Astrocyte (in vitro differentiated cells and primary cell): ENCODE results near the gene SEC31B. TPM values are rescaled to one million over a fixed set of nuclear protein-coding genes. Genes with fewer than 3 reads are reported as not detected.

Source experiments
- DNase-seq: peaks from one replicate; pipeline ENCODE4 v3.0.0-alpha.2; 2010; ENCODE audit warnings: low read depth
- FAIRE-seq: peaks from 2 replicates; lab custom pipeline; 2011; peaks lifted over from hg19 to GRCh38; lab: Jason Lieb, UNC
- H2AFZ ChIP-seq: 2 replicates; pipeline ENCODE4 v1.6.0; 2012; ENCODE audit warnings: low read depth, low read length, inconsistent platforms
- H3K27ac ChIP-seq: 2 replicates; pipeline ENCODE4 v1.5.1; 2011; ENCODE audit warnings: low read depth, low read length, inconsistent platforms
- H3K27me3 ChIP-seq: 2 replicates; pipeline ENCODE4 v1.6.0; 2011; ENCODE audit warnings: low read length, inconsistent platforms; ENCODE audit not compliant: insufficient read depth
- H3K36me3 ChIP-seq: 2 replicates; pipeline ENCODE4 v1.5.1; 2011; ENCODE audit warnings: low read length, inconsistent platforms; ENCODE audit not compliant: insufficient read depth
- H3K4me1 ChIP-seq: 2 replicates; pipeline ENCODE4 v1.5.1; 2011; ENCODE audit warnings: low read length, inconsistent platforms; ENCODE audit not compliant: insufficient read depth
- H3K4me2 ChIP-seq: 2 replicates; pipeline ENCODE4 v1.6.0; 2012; ENCODE audit warnings: low read length, inconsistent platforms
- H3K4me3 ChIP-seq: 2 replicates; pipeline ENCODE4 v1.5.1; 2011; ENCODE audit warnings: low read depth, mild to moderate bottlenecking, low read length, inconsistent platforms; ENCODE audit not compliant: insufficient read depth
- H3K79me2 ChIP-seq: 2 replicates; pipeline ENCODE4 v1.6.0; 2012; ENCODE audit warnings: mild to moderate bottlenecking, low read length, inconsistent platforms; ENCODE audit not compliant: insufficient read depth
- H3K9ac ChIP-seq: 2 replicates; pipeline ENCODE4 v1.6.0; 2012; ENCODE audit warnings: mild to moderate bottlenecking, low read length, inconsistent platforms
- H3K9me3 ChIP-seq: 2 replicates; pipeline ENCODE4 v1.5.1; 2012; ENCODE audit warnings: low read depth, mild to moderate bottlenecking, low read length, inconsistent platforms; ENCODE audit not compliant: insufficient read depth
- H4K20me1 ChIP-seq: 2 replicates; pipeline ENCODE4 v1.6.0; 2012; ENCODE audit warnings: low read length, inconsistent platforms; ENCODE audit not compliant: insufficient read depth
- H3K27ac Mint-ChIP-seq: one replicate; pipeline ENCODE4 v1.8.0; 2021; ENCODE audit warnings: mild to moderate bottlenecking, mixed read lengths; ENCODE audit not compliant: unreplicated experiment
- H3K27me3 Mint-ChIP-seq: one replicate; pipeline ENCODE4 v1.8.0; 2021; ENCODE audit warnings: low read depth, mixed read lengths; ENCODE audit not compliant: unreplicated experiment
- H3K36me3 Mint-ChIP-seq: one replicate; pipeline ENCODE4 v1.8.0; 2021; ENCODE audit warnings: low read depth, mixed read lengths; ENCODE audit not compliant: unreplicated experiment
- H3K4me1 Mint-ChIP-seq: one replicate; pipeline ENCODE4 v1.8.0; 2021; ENCODE audit warnings: low read depth, mixed read lengths; ENCODE audit not compliant: unreplicated experiment
- H3K4me3 Mint-ChIP-seq: one replicate; pipeline ENCODE4 v1.8.0; 2021; ENCODE audit warnings: mild to moderate bottlenecking, moderate library complexity, mixed read lengths; ENCODE audit not compliant: unreplicated experiment
- H3K9me3 Mint-ChIP-seq: one replicate; pipeline ENCODE4 v1.8.0; 2021; ENCODE audit warnings: mild to moderate bottlenecking, mixed read lengths; ENCODE audit not compliant: unreplicated experiment
- CTCF ChIP-seq: IDR thresholded peaks from 2 replicates; pipeline ENCODE4 v1.5.1; 2011; ENCODE audit warnings: low read depth, mild to moderate bottlenecking, inconsistent platforms, low read length, moderate library complexity; ENCODE audit not compliant: insufficient read depth
- EZH2 ChIP-seq: IDR thresholded peaks from 2 replicates; pipeline ENCODE4 v1.6.1; 2012; ENCODE audit warnings: mild to moderate bottlenecking, low read length, inconsistent platforms; ENCODE audit not compliant: insufficient read depth
- total RNA-seq: library from RNA; stranded (reverse); gene quantifications from 2 replicates; pipeline ENCODE4 v1.2.1, GENCODE V29; 2021

SEC31B gene
- total RNA-seq, 1 donor from 2014 or later, result 7.8 TPM

- Mint-ChIP-seq H3K27me3 (peaks cover 34% of the 10 kb centered on the region), H3K4me1 (peaks cover 2% of the 10 kb centered on the region), H3K36me3 (peaks cover 3% of the 10 kb centered on the region), H3K27ac (no peak overlapping the region), H3K9me3 (peaks cover 2% of the 10 kb centered on the region), H3K4me3 (no peak overlapping the region)
- H4K20me1 ChIP-seq, result peaks cover 11% of the 10 kb centered on the region
- H3K9ac ChIP-seq, result no peak overlapping the region
- peak overlapping the region; percentile 30 for H3K4me2 ChIP-seq
- H3K4me3 ChIP-seq, result no peak overlapping the region
- H3K4me1 ChIP-seq, result peaks cover 12% of the 10 kb centered on the region
- H3K9me3 ChIP-seq, result peaks cover 4% of the 10 kb centered on the region
- H3K36me3 ChIP-seq, result peaks cover 6% of the 10 kb centered on the region
- DNase-seq, result peak; percentile 23
- no peak overlapping the region for H2AFZ ChIP-seq
- H3K79me2 ChIP-seq, result no peaks in the 10 kb centered on the region
- H3K27me3 ChIP-seq, result peaks cover 36% of the 10 kb centered on the region
- no peak for FAIRE-seq
- H3K27ac ChIP-seq, result no peak overlapping the region
- TF ChIP-seq CTCF, result peak; percentile 55
- peak; percentile 68 for TF ChIP-seq EZH2
These were observed 42.5 kb upstream of the SEC31B start for GRCh38 chr10:100562008-100562672.

GRCh38 chr10:100561005-100561404, 41.3 kb upstream of the SEC31B start:
- no peak overlapping the region for H3K4me2 ChIP-seq
- peaks cover 11% of the 10 kb centered on the region for H4K20me1 ChIP-seq
- no peak overlapping the region for H2AFZ ChIP-seq
- no peak overlapping the region for H3K9ac ChIP-seq
- no peak overlapping the region for H3K27ac ChIP-seq
- H3K36me3 ChIP-seq, result peaks cover 6% of the 10 kb centered on the region
- TF ChIP-seq CTCF (no peak), EZH2 (no peak)
- Mint-ChIP-seq H3K27ac (no peak overlapping the region), H3K9me3 (peaks cover 2% of the 10 kb centered on the region), H3K4me3 (no peak overlapping the region), H3K4me1 (peaks cover 2% of the 10 kb centered on the region), H3K27me3 (peaks cover 34% of the 10 kb centered on the region), H3K36me3 (peaks cover 10% of the 10 kb centered on the region)
- no peak overlapping the region for H3K4me3 ChIP-seq
- peaks cover 12% of the 10 kb centered on the region for H3K4me1 ChIP-seq
- peaks cover 4% of the 10 kb centered on the region for H3K9me3 ChIP-seq
- H3K27me3 ChIP-seq, result peaks cover 29% of the 10 kb centered on the region
- FAIRE-seq, result no peak
- DNase-seq, result no peak
- H3K79me2 ChIP-seq, result no peaks in the 10 kb centered on the region

- DNase-seq (no peak), FAIRE-seq (no peak)
- H4K20me1 ChIP-seq, result peaks cover 11% of the 10 kb centered on the region
- no peak for TF ChIP-seq CTCF
- TF ChIP-seq EZH2, result no peak
- H3K9ac ChIP-seq, result no peak overlapping the region
- peaks cover 12% of the 10 kb centered on the region for H3K36me3 Mint-ChIP-seq
- peaks cover 2% of the 10 kb centered on the region for H3K9me3 Mint-ChIP-seq
- no peak overlapping the region for H3K4me3 Mint-ChIP-seq
- peaks cover 6% of the 10 kb centered on the region for H3K36me3 ChIP-seq
- H3K4me3 ChIP-seq, result no peak overlapping the region
- H3K4me1 Mint-ChIP-seq, result peaks cover 2% of the 10 kb centered on the region
- no peak overlapping the region for H3K27ac Mint-ChIP-seq
- H3K4me1 ChIP-seq, result peaks cover 12% of the 10 kb centered on the region
- H3K4me2 ChIP-seq, result no peak overlapping the region
- H3K79me2 ChIP-seq, result no peaks in the 10 kb centered on the region
- peaks cover 4% of the 10 kb centered on the region for H3K9me3 ChIP-seq
- H3K27me3 ChIP-seq, result peaks cover 22% of the 10 kb centered on the region
- no peak overlapping the region for H2AFZ ChIP-seq
- H3K27me3 Mint-ChIP-seq, result peaks cover 31% of the 10 kb centered on the region
- no peak overlapping the region for H3K27ac ChIP-seq
These were observed 40.6 kb upstream of the SEC31B start for GRCh38 chr10:100560248-100560647.
